ENCODE measurements around the gene RUFY3.
"Not testable (repeated sequence)": the region's sequence is repeated elsewhere in the genome, so short reads cannot be mapped to it uniquely, and the experiment has no call there.

The RUFY3 gene

GRCh38 chr4:70706044-70706461 is 15.7 kb upstream of the RUFY3 start:
- DNase-seq, result no peak

GRCh38 chr4:70706516-70706915 is 15.2 kb upstream of the RUFY3 start:
- DNase-seq, result no peak

- DNase-seq, result peak; percentile 11
Measured at GRCh38 chr4:70709611-70710205, 12.1 kb upstream of the RUFY3 start.

- no peak for DNase-seq
Measured at GRCh38 chr4:70711599-70711998, 10.2 kb upstream of the RUFY3 start.

- DNase-seq, result no peak
Measured at GRCh38 chr4:70712150-70712549, 9.6 kb upstream of the RUFY3 start.

- no peak for DNase-seq
Measured at GRCh38 chr4:70712604-70713452, 8.9 kb upstream of the RUFY3 start.

- DNase-seq, result no peak
Measured at GRCh38 chr4:70713453-70714078, 8.2 kb upstream of the RUFY3 start.

GRCh38 chr4:70714079-70714887 is 7.5 kb upstream of the RUFY3 start:
- DNase-seq, result no peak

GRCh38 chr4:70715097-70715496 is 6.7 kb upstream of the RUFY3 start:
- DNase-seq, result no peak

GRCh38 chr4:70718811-70719604 is 2.8 kb upstream of the RUFY3 start:
- no peak for DNase-seq

GRCh38 chr4:70722199-70722791 is 531 bp downstream of the RUFY3 start:
- no peak for DNase-seq

- no peak for DNase-seq
Measured at GRCh38 chr4:70724463-70724862, 2.7 kb downstream of the RUFY3 start.

- DNase-seq, result no peak
Measured at GRCh38 chr4:70725633-70726032, 3.9 kb downstream of the RUFY3 start.

- not testable (repeated sequence) for DNase-seq
Measured at GRCh38 chr4:70726515-70726914, 4.8 kb downstream of the RUFY3 start.

- DNase-seq, result no peak
Measured at GRCh38 chr4:70728091-70728490, 6.3 kb downstream of the RUFY3 start.

GRCh38 chr4:70732878-70733277 is 11.1 kb downstream of the RUFY3 start:
- not testable (repeated sequence) for DNase-seq

GRCh38 chr4:70734168-70734954 is 12.6 kb downstream of the RUFY3 start:
- DNase-seq, result peak; percentile 41

GRCh38 chr4:70734971-70735370 is 13.2 kb downstream of the RUFY3 start:
- DNase-seq, result peak; percentile 17

- not testable (repeated sequence) for DNase-seq
Measured at GRCh38 chr4:70735915-70736314, 14.2 kb downstream of the RUFY3 start.

- no peak for DNase-seq
Measured at GRCh38 chr4:70737006-70737405, 15.2 kb downstream of the RUFY3 start.

- no peak for DNase-seq
Measured at GRCh38 chr4:70737409-70737808, 15.6 kb downstream of the RUFY3 start.

Measured in NCI-H2029 treated with DMSO at 0.1 percent for 48 hours (cell line).